Tibial nerve (tissue), 4 donors: Measurements from ENCODE around the gene TNN. TPM values are rescaled to one million over a fixed set of nuclear protein-coding genes. Genes with fewer than 3 reads are reported as not detected.

Source experiments
- DNase-seq, 2 donors: peaks; one replicate each; pipeline ENCODE4 v3.0.0-alpha.2; 2019; ENCODE audit warnings: low spot score in 2 of 2
- H3K27ac ChIP-seq, 4 donors: fragments of 200-600 bp; sonication (generic) in 3 of 4; one replicate each; pipeline ENCODE4 v1.5.1; 2017 to 2019; ENCODE audit warnings: mild to moderate bottlenecking in 1 of 4
- H3K27me3 ChIP-seq, 2 donors: fragments of 200-600 bp; sonication (generic) in 1 of 2; one replicate each; pipeline versions ENCODE4 v1.5.1 to v1.6.0; 2017 to 2019
- H3K36me3 ChIP-seq, 3 donors: fragments of 200-600 bp; sonication (generic); one replicate each; pipeline ENCODE4 v1.5.1; 2018 to 2019
- H3K4me1 ChIP-seq, 4 donors: fragments of 200-600 bp; sonication (generic) in 3 of 4; one replicate each; pipeline ENCODE4 v1.5.1; 2017 to 2019
- H3K4me3 ChIP-seq, 4 donors: fragments of 200-600 bp; sonication (generic) in 3 of 4; one replicate each; pipeline ENCODE4 v1.5.1; 2017 to 2019; ENCODE audit warnings: mild to moderate bottlenecking in 1 of 4, moderate library complexity in 1 of 4
- H3K9me3 ChIP-seq, 4 donors: fragments of 200-600 bp; sonication (generic) in 3 of 4; one replicate each; pipeline ENCODE4 v1.5.1; 2017 to 2019
- CTCF ChIP-seq, 5 experiments: fragments of 200-600 bp in 3 of 5; fragments of 450-650 bp in 2 of 5; sonication (generic) in 3 of 5; IDR thresholded peaks; one replicate each; pipeline ENCODE4 v1.5.1; 2016 to 2019; ENCODE audit warnings: antibody characterized with exemption in 5 of 5, mild to moderate bottlenecking in 3 of 5, moderate library complexity in 2 of 5
- EP300 ChIP-seq, 2 donors: sonication (generic); formaldehyde crosslinking; IDR thresholded peaks; one replicate each; pipeline ENCODE4 v1.6.1; 2017; ENCODE audit warnings: antibody characterized with exemption in 2 of 2, mild to moderate bottlenecking in 1 of 2
- POLR2A ChIP-seq, 2 donors: fragments of 450-650 bp; IDR thresholded peaks; one replicate each; pipeline ENCODE4 v1.6.1; 2017; ENCODE audit warnings: antibody characterized with exemption in 2 of 2, mild to moderate bottlenecking in 2 of 2, moderate library complexity in 2 of 2
- WGBS, 2 donors: methylation state at CpG; one replicate each; pipeline ENCODE4 v1.1.5; 2018; 5-methylcytosine and 5-hydroxymethylcytosine counted together
- total RNA-seq, 4 donors: library from RNA; depleted of rRNA; stranded (reverse); fragments of >200 nt; gene quantifications; one replicate each; pipeline ENCODE4 v1.1.0, GENCODE V29; 2016

The TNN gene
- total RNA-seq, 4 donors from 2014 or later, result 0.39 TPM; not detected in 3

DNA sequence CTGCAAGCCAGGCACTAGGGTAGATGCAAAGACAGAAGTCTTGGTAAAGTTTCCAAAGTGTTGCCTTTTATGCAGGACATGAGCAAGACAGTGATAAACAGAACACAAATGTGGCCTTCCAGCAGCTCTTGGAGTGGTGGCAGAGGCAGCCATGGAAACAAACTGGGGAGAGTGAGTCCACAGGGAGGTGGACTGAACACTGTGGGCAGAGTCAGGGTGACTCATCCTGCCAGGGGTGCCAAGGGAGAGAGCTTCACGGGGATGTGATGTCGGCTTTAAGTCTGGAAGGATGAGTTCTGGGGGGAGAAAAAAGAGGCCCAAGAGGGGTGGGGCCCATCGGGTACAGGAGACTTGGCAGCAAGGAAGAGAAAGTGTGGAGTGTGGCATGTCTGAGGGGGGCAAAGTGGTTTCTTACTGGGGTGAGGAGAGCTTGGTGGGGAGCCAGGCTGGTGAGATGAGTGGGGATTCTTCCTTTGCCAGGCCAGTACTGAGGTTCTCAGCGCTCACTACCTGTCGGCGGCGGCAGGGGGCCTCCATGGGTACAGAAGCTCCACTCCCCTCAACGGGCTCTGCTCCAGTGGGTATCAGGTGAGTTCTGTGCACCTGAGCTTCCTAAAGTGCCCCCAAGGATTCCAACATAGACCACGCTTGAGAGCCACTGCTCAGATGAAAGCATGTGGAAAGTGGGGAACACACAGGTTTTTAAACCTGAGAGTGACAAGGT, 83.1 kb downstream of the TNN start:
- no peak overlapping the region for H3K4me3 ChIP-seq
- H3K4me1 ChIP-seq, result peaks cover 0 to 11% (median 3%) of the 10 kb centered on the region in 4 donors
- WGBS, 2 donors, result 71 to 75% methylated on average over 9 of the region's 9 CpGs
- no peak for DNase-seq
- no peaks in the 10 kb centered on the region for H3K36me3 ChIP-seq
- H3K27ac ChIP-seq, result no peak overlapping the region
- H3K27me3 ChIP-seq, result no peaks in the 10 kb centered on the region
- no peaks in the 10 kb centered on the region for H3K9me3 ChIP-seq
- no peak for TF ChIP-seq CTCF (IDR thresholded peaks at IDR 0.05)
- no peak for TF ChIP-seq EP300 (IDR thresholded peaks at IDR 0.05)
- TF ChIP-seq POLR2A (IDR thresholded peaks at IDR 0.05), result no peak

GRCh38 chr1:175152006-175152652, 84.5 kb downstream of the TNN start:
- Histone ChIP-seq H3K4me1 (peaks cover 0 to 8% (median 3%) of the 10 kb centered on the region in 4 donors), H3K27me3 (no peaks in the 10 kb centered on the region), H3K4me3 (no peak overlapping the region), H3K36me3 (no peaks in the 10 kb centered on the region), H3K9me3 (no peaks in the 10 kb centered on the region), H3K27ac (no peak overlapping the region)
- TF ChIP-seq EP300 (IDR thresholded peaks at IDR 0.05) (no peak), POLR2A (IDR thresholded peaks at IDR 0.05) (no peak), CTCF (IDR thresholded peaks at IDR 0.05) (peak; percentile 80 to 88 (median 84))
- WGBS, 2 donors, result 12% methylated on average over 15 of the region's 15 CpGs
- peak; percentile 32 to 68 for DNase-seq

DNA sequence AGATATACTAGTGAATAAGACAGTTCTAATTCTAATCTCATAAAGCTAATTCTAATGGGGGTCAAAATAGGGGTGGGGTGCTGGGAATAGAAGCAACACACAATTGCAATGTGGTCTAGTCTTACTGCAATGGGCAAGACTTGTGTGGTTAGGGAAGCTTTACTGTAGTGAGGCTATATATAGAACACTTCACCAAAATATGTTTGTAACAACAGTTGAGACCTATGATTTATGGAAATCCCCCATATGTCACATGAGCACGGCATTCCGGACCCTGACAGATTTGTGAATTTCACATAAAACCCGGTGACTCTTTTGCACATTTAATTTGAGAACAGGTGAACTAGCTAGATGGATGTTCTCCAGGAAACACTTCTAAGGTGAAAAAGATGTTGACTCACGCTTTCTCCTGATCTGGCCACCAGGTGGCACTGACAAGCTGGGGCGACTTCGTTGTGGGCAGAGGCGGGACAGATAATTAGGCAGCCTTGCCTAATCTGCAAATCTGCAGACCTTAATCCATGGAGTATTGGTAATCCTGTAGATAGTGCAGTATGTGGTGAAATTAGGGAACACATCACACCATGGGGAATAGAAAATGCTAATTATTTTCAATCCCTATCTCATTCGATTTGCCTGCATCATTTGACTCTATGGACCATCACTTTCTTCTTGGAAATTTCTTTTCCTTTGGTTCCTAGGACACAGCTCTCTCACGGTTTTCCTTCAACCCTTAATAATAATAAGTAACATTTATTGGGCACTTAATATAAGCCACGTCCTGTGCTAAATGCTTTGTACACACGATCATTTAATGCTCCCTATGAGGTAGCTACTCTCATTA, 87.2 kb downstream of the TNN start:
- peak; percentile 64 to 77 for DNase-seq
- peaks cover 0 to 5% (median 0%) of the 10 kb centered on the region in 3 donors for H3K36me3 ChIP-seq
- no peaks in the 10 kb centered on the region for H3K27me3 ChIP-seq
- H3K4me3 ChIP-seq, result no peak overlapping the region
- H3K9me3 ChIP-seq, result no peaks in the 10 kb centered on the region
- H3K27ac ChIP-seq, result no peak overlapping the region
- 26 to 29% methylated on average over 11 of the region's 11 CpGs for WGBS, 2 donors
- TF ChIP-seq EP300 (IDR thresholded peaks at IDR 0.05), result peak in 1 of 2 donors; percentile 31
- TF ChIP-seq CTCF (IDR thresholded peaks at IDR 0.05), result peak; percentile 77 to 92 (median 80)
- no peak for TF ChIP-seq POLR2A (IDR thresholded peaks at IDR 0.05)
- H3K4me1 ChIP-seq, result peaks cover 0 to 8% (median 3%) of the 10 kb centered on the region in 4 donors

GRCh38 chr1:175155473-175155856, 87.8 kb downstream of the TNN start:
- Histone ChIP-seq H3K9me3 (no peaks in the 10 kb centered on the region), H3K36me3 (peaks cover 0 to 11% (median 0%) of the 10 kb centered on the region in 3 donors), H3K27me3 (no peaks in the 10 kb centered on the region), H3K4me1 (peaks cover 0 to 8% (median 3%) of the 10 kb centered on the region in 4 donors), H3K27ac (no peak overlapping the region), H3K4me3 (no peak overlapping the region)
- DNase-seq, result no peak
- 78 to 84% methylated on average over 4 of the region's 4 CpGs for WGBS, 2 donors
- no peak for TF ChIP-seq EP300 (IDR thresholded peaks at IDR 0.05)
- TF ChIP-seq CTCF (IDR thresholded peaks at IDR 0.05), result no peak
- no peak for TF ChIP-seq POLR2A (IDR thresholded peaks at IDR 0.05)
